GM12872 (cell line): ENCODE data around the gene JSRP1.

Experiments used
- TF ChIP-seq, protein P1 (sequence below): IDR thresholded peaks from 3 replicates; pipeline ENCODE4 v1.5.1; 2011; ENCODE audit warnings: low read depth, mild to moderate bottlenecking, low read length, moderate library complexity; ENCODE audit not compliant: insufficient read depth

Gene JSRP1

DNA sequence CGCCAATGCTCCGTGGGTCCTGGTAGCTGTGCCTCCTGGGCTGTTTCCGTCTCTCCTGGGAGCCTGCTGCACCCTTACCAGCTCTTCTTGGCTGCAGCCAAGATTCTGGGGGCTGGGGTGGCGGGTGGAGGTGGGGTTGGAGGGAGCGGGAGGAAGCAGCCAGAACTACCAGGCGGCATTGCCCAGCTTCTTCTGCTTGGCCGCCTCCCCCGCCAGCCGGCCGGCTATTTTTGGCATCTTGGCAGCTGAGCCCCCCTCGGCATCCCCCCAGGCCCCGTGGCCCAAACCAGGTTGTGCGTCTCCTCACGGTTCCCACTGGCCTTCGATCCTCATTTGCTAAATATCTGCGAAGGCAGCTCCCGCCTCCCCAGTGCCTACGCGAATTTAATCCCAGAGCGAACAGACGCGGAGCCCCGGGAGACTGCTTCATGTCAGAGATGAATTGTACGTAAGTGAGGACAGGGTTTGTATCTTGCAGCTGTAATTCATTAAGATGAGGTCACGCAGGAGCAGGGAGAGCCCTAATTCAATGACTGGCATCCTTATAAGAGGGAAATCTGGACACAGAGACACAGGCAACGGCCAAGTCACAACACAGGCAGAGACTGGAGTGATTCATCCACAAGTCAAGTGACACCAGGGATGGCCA, 38.6 kb upstream of the JSRP1 start:
- TF ChIP-seq, protein P1, sequence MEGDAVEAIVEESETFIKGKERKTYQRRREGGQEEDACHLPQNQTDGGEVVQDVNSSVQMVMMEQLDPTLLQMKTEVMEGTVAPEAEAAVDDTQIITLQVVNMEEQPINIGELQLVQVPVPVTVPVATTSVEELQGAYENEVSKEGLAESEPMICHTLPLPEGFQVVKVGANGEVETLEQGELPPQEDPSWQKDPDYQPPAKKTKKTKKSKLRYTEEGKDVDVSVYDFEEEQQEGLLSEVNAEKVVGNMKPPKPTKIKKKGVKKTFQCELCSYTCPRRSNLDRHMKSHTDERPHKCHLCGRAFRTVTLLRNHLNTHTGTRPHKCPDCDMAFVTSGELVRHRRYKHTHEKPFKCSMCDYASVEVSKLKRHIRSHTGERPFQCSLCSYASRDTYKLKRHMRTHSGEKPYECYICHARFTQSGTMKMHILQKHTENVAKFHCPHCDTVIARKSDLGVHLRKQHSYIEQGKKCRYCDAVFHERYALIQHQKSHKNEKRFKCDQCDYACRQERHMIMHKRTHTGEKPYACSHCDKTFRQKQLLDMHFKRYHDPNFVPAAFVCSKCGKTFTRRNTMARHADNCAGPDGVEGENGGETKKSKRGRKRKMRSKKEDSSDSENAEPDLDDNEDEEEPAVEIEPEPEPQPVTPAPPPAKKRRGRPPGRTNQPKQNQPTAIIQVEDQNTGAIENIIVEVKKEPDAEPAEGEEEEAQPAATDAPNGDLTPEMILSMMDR = no peak

DNA sequence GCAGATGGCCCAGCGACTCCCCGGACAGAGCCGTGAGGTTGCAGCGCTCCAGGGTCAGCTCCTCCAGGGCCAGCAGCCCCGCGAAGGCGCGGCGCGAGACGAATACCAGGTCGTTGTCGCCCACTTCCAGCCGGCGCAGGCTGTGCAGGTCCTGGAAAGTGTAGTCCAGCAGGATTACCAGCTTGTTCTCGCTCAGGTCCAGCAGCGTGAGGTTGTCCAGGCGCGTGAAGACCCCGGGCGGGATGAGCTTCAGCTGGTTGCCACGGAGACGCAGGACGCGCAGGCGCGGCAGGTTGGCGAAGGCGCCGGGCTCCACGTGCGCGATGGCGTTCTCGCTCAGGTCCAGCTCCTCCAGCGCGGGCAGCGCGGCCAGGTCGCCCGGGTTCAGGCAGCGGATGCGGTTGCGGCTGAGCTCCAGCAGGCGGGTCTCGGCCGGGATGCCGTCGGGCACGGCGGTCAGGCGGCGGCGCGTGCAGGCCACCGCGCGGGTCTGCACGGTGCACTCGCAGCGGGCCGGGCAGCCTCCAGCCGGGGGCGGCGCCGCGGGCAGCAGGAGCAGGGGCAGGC, 35.1 kb upstream of the JSRP1 start:
- TF ChIP-seq, protein P1 = no peak

DNA sequence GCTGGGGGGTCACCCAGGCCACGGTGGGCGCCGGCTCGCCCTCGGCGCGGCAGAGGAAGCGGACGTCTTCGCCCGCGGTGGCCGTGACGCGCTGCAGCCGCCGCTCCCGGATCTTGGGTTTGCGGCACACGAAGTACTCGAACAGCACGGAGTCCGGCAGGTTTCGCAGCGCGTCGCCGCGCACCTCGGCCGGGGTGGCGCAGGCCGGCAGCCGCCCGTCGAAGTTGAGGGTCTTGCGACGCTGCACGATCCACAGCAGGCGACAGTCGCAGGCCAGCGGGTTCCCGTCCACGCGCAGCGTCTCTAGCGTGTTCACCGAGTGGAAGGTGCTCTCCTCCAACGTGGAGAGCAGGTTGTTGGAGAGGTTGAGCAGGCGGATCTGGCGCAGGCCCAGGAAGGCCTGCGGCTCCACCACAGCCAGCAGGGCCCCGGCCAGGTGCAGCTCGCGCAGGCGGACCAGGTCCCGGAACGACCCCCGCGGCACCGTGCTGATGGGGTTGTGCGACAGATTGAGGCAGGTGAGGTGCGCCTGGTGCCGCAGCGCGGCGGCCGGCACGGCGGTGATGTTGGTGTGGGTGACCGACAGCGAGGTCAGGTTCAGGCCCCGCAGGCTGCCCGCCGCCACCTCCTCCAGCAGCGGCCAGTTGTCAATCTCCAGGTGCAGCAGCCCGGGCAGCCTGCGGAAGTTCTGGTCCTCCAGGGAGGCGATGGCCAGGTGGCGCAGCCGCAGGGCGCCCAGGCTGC, 34.4 kb upstream of the JSRP1 start:
- TF ChIP-seq, protein P1 = no peak

DNA sequence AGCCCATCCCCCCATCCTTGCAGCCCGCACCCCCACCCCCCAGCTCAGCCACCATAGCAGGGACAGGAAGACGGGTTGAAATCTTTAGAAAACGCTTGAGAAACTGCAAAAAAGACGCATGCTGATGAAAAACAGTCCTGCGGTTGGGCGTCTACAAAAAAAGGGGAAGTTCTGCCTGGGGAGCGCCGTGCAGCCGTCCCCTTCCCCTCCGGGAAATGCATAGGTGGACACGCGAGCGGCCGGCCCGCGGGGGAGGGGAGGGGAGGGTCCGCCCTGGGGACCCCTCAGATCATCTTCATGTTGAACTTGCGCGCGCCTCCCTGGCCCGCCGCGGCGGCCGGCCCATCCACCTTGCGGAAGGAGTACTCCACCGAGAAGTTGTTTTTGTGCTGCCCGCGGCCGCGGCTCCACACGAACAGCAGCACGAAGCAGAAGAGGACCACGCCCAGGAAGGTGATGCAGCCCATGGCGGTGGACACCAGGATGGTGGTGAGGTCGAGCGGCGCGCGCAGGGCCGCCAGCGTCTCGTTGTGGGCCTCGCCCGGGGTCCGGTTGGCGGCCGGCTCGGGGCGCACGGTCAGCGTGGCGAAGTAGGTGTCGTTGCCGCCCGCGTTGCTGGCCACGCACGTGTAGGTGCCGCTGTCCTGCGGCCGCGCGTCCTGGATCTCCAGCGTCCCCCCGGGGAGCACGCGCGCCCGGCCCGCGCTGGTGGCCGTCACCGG, 33.7 kb upstream of the JSRP1 start:
- TF ChIP-seq, protein P1 = no peak

- TF ChIP-seq, protein P1 = no peak
Observed at GRCh38 chr19:2288818-2289713, 32.8 kb upstream of the JSRP1 start.

DNA sequence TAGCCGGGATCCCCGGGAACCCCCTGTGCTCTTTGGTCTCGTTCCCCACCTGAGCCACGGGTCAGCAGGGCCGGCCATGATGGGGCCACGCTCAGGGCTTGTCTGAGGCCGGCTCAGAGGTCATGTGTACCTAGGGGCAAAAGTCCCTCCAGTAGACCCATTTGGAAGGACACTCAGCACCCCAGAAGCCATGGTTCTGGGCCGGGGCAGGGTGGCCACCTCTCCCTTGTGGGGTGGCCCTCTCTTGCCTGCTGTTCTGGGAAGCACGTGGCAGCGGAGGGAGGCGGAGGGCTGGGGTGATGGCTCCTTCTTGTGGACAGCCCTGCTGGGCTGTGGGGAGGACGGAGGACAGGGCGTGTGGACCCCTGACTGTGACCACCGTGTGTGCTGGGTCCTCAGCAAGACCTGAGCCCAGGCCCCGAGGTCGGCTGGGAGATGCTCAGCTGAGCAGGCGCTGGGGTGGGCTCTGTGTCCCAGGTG, 32.2 kb upstream of the JSRP1 start:
- TF ChIP-seq, protein P1 = no peak
